IMR-90 (cell line): ENCODE data around the gene ALLC. TPM values are rescaled to one million over a fixed set of nuclear protein-coding genes. Genes with fewer than 3 reads are reported as not detected.

Experiments
- ATAC-seq: fragments of 200-7000 bp; cut with Tn5 transposase; 2 replicates; pipeline ENCODE4 v1.9.1; 2020; ENCODE audit warnings: low read depth, mild to moderate bottlenecking, moderate library complexity
- BruUV-seq: library from RNA; stranded (reverse); fragments of 400-500 nt; replicated peaks from 2 replicates; lab custom pipeline; 2021; lab: Mats Ljungman, UMichigan
- CTCF ChIA-PET: fragments of 300-600 bp; formaldehyde crosslinking; extraction: SDS; loops from one replicate; lab custom pipeline; 2021; ENCODE audit warnings: antibody characterized with exemption; lab: Yijun Ruan, JAX
- POLR2A ChIA-PET: fragments of 300-600 bp; sonication (Branson Sonifier 250); formaldehyde crosslinking; loops from one replicate; lab custom pipeline; 2022; ENCODE audit warnings: antibody characterized with exemption; ENCODE audit not compliant: unreplicated experiment; lab: Charles Lee
- DNase-seq: peaks from one replicate; pipeline ENCODE4 v3.0.0; 2013
- H2AFZ ChIP-seq: replicated peaks from 2 replicates; pipeline ENCODE3; 2013; ENCODE audit warnings: low read length, mild to moderate bottlenecking; ENCODE audit not compliant: poor library complexity
- H2AK5ac ChIP-seq: 2 replicates; pipeline ENCODE4 v1.6.1; 2013; ENCODE audit warnings: low read depth, low read length, inconsistent platforms
- H2AK9ac ChIP-seq: replicated peaks from 2 replicates; pipeline ENCODE3; 2013; ENCODE audit warnings: mild to moderate bottlenecking, low read depth, low read length, moderate library complexity; ENCODE audit not compliant: poor library complexity
- H2BK120ac ChIP-seq: 2 replicates; pipeline ENCODE4 v1.6.1; 2013; ENCODE audit warnings: low read depth, low read length, inconsistent platforms
- H2BK15ac ChIP-seq: 3 replicates; pipeline ENCODE4 v1.6.1; 2013; ENCODE audit warnings: low read depth, low read length, inconsistent platforms
- H2BK20ac ChIP-seq: 2 replicates; pipeline ENCODE4 v1.6.1; 2013; ENCODE audit warnings: low read depth, mild to moderate bottlenecking, inconsistent platforms, low read length, moderate library complexity
- H2BK5ac ChIP-seq: 2 replicates; pipeline ENCODE4 v1.6.1; 2013; ENCODE audit warnings: mild to moderate bottlenecking, low read depth, low read length, inconsistent platforms; ENCODE audit not compliant: poor library complexity, severe bottlenecking
- H3K14ac ChIP-seq: replicated peaks from 2 replicates; pipeline ENCODE4 v1.6.1; 2013; ENCODE audit warnings: low read depth, low read length, inconsistent platforms
- H3K18ac ChIP-seq: 2 replicates; pipeline ENCODE4 v1.6.1; 2013; ENCODE audit warnings: low read depth, low read length, control low read depth
- H3K23ac ChIP-seq: 2 replicates; pipeline ENCODE4 v1.6.1; 2013; ENCODE audit warnings: low read depth, low read length, inconsistent platforms
- H3K27ac ChIP-seq: 2 replicates; pipeline ENCODE4 v1.5.1; 2013; ENCODE audit warnings: mild to moderate bottlenecking, control low read depth, low read length; ENCODE audit not compliant: insufficient read depth
- H3K27me3 ChIP-seq: 2 replicates; pipeline ENCODE4 v1.6.1; 2013; ENCODE audit warnings: low read length; ENCODE audit not compliant: control insufficient read depth, insufficient read depth
- H3K36me3 ChIP-seq: 2 replicates; pipeline ENCODE4 v1.6.1; 2013; ENCODE audit warnings: low read length, mixed read lengths; ENCODE audit not compliant: control insufficient read depth, insufficient read depth
- H3K4ac ChIP-seq: 2 replicates; pipeline ENCODE4 v1.6.1; 2013; ENCODE audit warnings: low read depth, low read length, inconsistent platforms
- H3K4me1 ChIP-seq: 2 replicates; pipeline ENCODE4 v1.6.1; 2013; ENCODE audit warnings: low read length, mixed read lengths; ENCODE audit not compliant: control insufficient read depth, insufficient read depth
- H3K4me2 ChIP-seq: 2 replicates; pipeline ENCODE4 v1.6.1; 2013; ENCODE audit warnings: low read depth, mild to moderate bottlenecking, control low read depth, low read length, moderate library complexity
- H3K4me3 ChIP-seq: 2 replicates; pipeline ENCODE4 v1.5.1; 2013; ENCODE audit warnings: low read depth, mild to moderate bottlenecking, control low read depth, low read length, moderate library complexity; ENCODE audit not compliant: insufficient read depth
- H3K56ac ChIP-seq: 2 replicates; pipeline ENCODE4 v1.6.1; 2013; ENCODE audit warnings: low read length, inconsistent platforms; ENCODE audit not compliant: insufficient read depth; ENCODE audit errors: extremely low read depth
- H3K79me1 ChIP-seq, 2 experiments: 2 replicates each; pipeline ENCODE4 v1.6.1; 2013; ENCODE audit warnings: low read length in 2 of 2, inconsistent platforms in 1 of 2, low read depth in 1 of 2
- H3K9ac ChIP-seq: 2 replicates; pipeline ENCODE4 v1.6.1; 2013; ENCODE audit warnings: low read depth, low read length, control low read depth
- H3K9me1 ChIP-seq: 2 replicates; pipeline ENCODE4 v1.6.1; 2013; ENCODE audit warnings: low read length, inconsistent platforms; ENCODE audit not compliant: insufficient read depth
- H3K9me3 ChIP-seq: 2 replicates; pipeline ENCODE4 v1.6.1; 2013; ENCODE audit warnings: low read length; ENCODE audit not compliant: control insufficient read depth, insufficient read depth
- H4K20me1 ChIP-seq: 2 replicates; pipeline ENCODE4 v1.6.1; 2013; ENCODE audit warnings: low read length, inconsistent platforms; ENCODE audit not compliant: insufficient read depth
- H4K5ac ChIP-seq: 2 replicates; pipeline ENCODE4 v1.6.1; 2013; ENCODE audit warnings: mild to moderate bottlenecking, low read depth, low read length, control low read depth
- H4K8ac ChIP-seq, 2 experiments: 2 replicates each; pipeline ENCODE4 v1.6.1; 2013; ENCODE audit warnings: low read depth in 2 of 2, low read length in 2 of 2, control low read depth in 1 of 2, inconsistent platforms in 1 of 2
- H4K91ac ChIP-seq: 2 replicates; pipeline ENCODE4 v1.6.1; 2013; ENCODE audit warnings: low read depth, low read length, inconsistent platforms; ENCODE audit not compliant: insufficient read depth
- CEBPB ChIP-seq: IDR thresholded peaks from 2 replicates; pipeline ENCODE4 v1.6.1; 2012; ENCODE audit warnings: low read depth, low read length, improper control_type of control experiment
- CHD1 ChIP-seq: IDR thresholded peaks from 2 replicates; pipeline ENCODE4 v1.6.1; 2012; ENCODE audit warnings: low read depth, low read length, improper control_type of control experiment
- CTCF ChIP-seq: conservative IDR thresholded peaks from 2 replicates; pipeline ENCODE4 v1.5.1; 2012; ENCODE audit warnings: mild to moderate bottlenecking, low read depth, low read length, improper control_type of control experiment
- ELK1 ChIP-seq: fragments of 150-350 bp; IDR thresholded peaks from 2 replicates; pipeline ENCODE4 v1.6.1; 2016; ENCODE audit warnings: low read depth, mild to moderate bottlenecking, low read length, moderate library complexity, borderline replicate concordance
- FOS ChIP-seq: fragments of 150-350 bp; IDR thresholded peaks from 2 replicates; pipeline ENCODE4 v1.6.1; 2016; ENCODE audit warnings: low read depth, low read length
- MXI1 ChIP-seq: IDR thresholded peaks from 2 replicates; pipeline ENCODE4 v1.6.1; 2012; ENCODE audit warnings: low read depth, mild to moderate bottlenecking, low read length, moderate library complexity, borderline replicate concordance
- NFE2L2 ChIP-seq: fragments of 150-350 bp; IDR thresholded peaks from 2 replicates; pipeline ENCODE4 v1.6.1; 2016; ENCODE audit warnings: low read depth, mild to moderate bottlenecking, low read length
- POLR2A ChIP-seq: IDR thresholded peaks from 2 replicates; pipeline ENCODE4 v1.6.1; 2012; ENCODE audit warnings: mild to moderate bottlenecking, low read depth, low read length
- RAD21 ChIP-seq: IDR thresholded peaks from 2 replicates; pipeline ENCODE4 v1.6.1; 2012; ENCODE audit warnings: low read length, improper control_type of control experiment
- RCOR1 ChIP-seq: IDR thresholded peaks from 2 replicates; pipeline ENCODE4 v1.6.1; 2012; ENCODE audit warnings: mild to moderate bottlenecking, low read length, improper control_type of control experiment; ENCODE audit not compliant: insufficient replicate concordance
- RFX5 ChIP-seq: IDR thresholded peaks from 2 replicates; pipeline ENCODE4 v1.8.0; 2012; ENCODE audit warnings: low read depth, mild to moderate bottlenecking, low read length, moderate library complexity
- SMC3 ChIP-seq: fragments of 150-350 bp; IDR thresholded peaks from 2 replicates; pipeline ENCODE4 v1.6.1; 2016; ENCODE audit warnings: low read depth, mild to moderate bottlenecking, antibody characterized with exemption, low read length, moderate library complexity
- WGBS, 2 experiments: methylation state at CpG; one replicate each; pipeline versions ENCODE4 v1.1.5 to v1.1.7; 2013; ENCODE audit warnings: missing lambda C conversion rate in 2 of 2; ENCODE audit not compliant: insufficient read length in 1 of 2; ENCODE audit errors: extremely low coverage in 2 of 2; 5-methylcytosine and 5-hydroxymethylcytosine counted together
- dilution Hi-C: fragments of 300-500 bp; cut with HindIII; formaldehyde crosslinking; loops from one replicate; pipeline ENCODE4 v1.14.3; 2018; ENCODE audit warnings: low sequenced_read_pairs; ENCODE audit not compliant: unreplicated experiment
- in situ Hi-C: fragments of 300-500 bp; cut with MboI; formaldehyde crosslinking; loops from 3 replicates; pipeline ENCODE4 v1.14.3; 2019; ENCODE audit warnings: low sequenced_read_pairs, inconsistent platforms, mixed read lengths
- intact Hi-C: fragments of 100-400 bp; cut with micrococcal nuclease; formaldehyde crosslinking; loops from 2 replicates; pipeline ENCODE4 v1.10.0; 2022
- polyA plus RNA-seq, 3 experiments: library from polyadenylated mRNA; depleted of rRNA; stranded (reverse); fragments of >200 nt; gene quantifications; 2 replicates each; pipeline ENCODE4 v1.2.3, GENCODE V29; 2012; ENCODE audit warnings: low replicate concordance in 1 of 3
- total RNA-seq: library from RNA; depleted of rRNA; stranded (reverse); fragments of >200 nt; gene quantifications from 2 replicates; pipeline ENCODE4 v1.2.3, GENCODE V29; 2012

ALLC gene
- total and polyA plus RNA-seq, 2 of the 4 experiments (the other 2 are of a cell fraction), result not detected

- no peak for TF ChIP-seq FOS
These were observed 3.3 kb upstream of the ALLC start (continued) for GRCh38 chr2:3654531-3655225.

- no peak overlapping the region for H2BK5ac ChIP-seq
- H3K4me2 ChIP-seq, result no peak overlapping the region
- peaks cover 3% of the 10 kb centered on the region; the same call in 1 of the 2 replicates for H3K9me3 ChIP-seq
- no peak overlapping the region for H3K23ac ChIP-seq
- TF ChIP-seq CHD1 (no peak), MXI1 (no peak), POLR2A (no peak), RAD21 (no peak), RCOR1 (no peak), ELK1 (no peak), NFE2L2 (no peak), SMC3 (no peak), CTCF (no peak), RFX5 (no peak), CEBPB (no peak)
- intact Hi-C loops (no loop called here), dilution Hi-C loops (no loop called here), in situ Hi-C loops (loop anchor here (25.0 kb wide), 1 partner anchor 1794 kb away; no protein-coding TSS in a partner anchor)
- H3K56ac ChIP-seq, result no peak overlapping the region
- ChIA-PET POLR2A (no interaction called here), CTCF (no interaction called here)
- H2BK15ac ChIP-seq, result no peak overlapping the region
- H3K14ac ChIP-seq, result no peak overlapping the region
- peak overlapping the region; percentile 55 for H2AK9ac ChIP-seq
- H3K4me1 ChIP-seq, result peaks cover 12% of the 10 kb centered on the region; the same call in 1 of the 2 replicates
- no peak overlapping the region for H3K4ac ChIP-seq
- no peaks in the 10 kb centered on the region for H3K9me1 ChIP-seq
- H3K9ac ChIP-seq, result no peak overlapping the region
- H4K91ac ChIP-seq, result no peak overlapping the region
- H3K36me3 ChIP-seq, result no peaks in the 10 kb centered on the region
- DNase-seq (no peak), ATAC-seq (no peak)
- H4K8ac ChIP-seq, result no peak overlapping the region
- H2AFZ ChIP-seq, result no peak overlapping the region
- H3K27me3 ChIP-seq, result no peaks in the 10 kb centered on the region; the same call in 1 of the 2 replicates
- H2AK5ac ChIP-seq, result no peak overlapping the region; the same call in 1 of the 2 replicates
- H3K79me1 ChIP-seq, result no peaks in the 10 kb centered on the region
- H4K5ac ChIP-seq, result no peak overlapping the region
- no peaks in the 10 kb centered on the region for H4K20me1 ChIP-seq
- no peak overlapping the region for H3K18ac ChIP-seq
- no peak overlapping the region for H2BK120ac ChIP-seq
- BruUV-seq, result no TSS peak
- WGBS, 2 experiments, result 95% methylated on average over 8 of the region's 28 CpGs; no CpG with 5 or more reads in 1 of the 2 experiments
- H2BK20ac ChIP-seq, result no peak overlapping the region
- H3K4me3 ChIP-seq, result no peak overlapping the region
- no peak overlapping the region for H3K27ac ChIP-seq
These were observed 1.9 kb upstream of the ALLC start for GRCh38 chr2:3655871-3656761.
